GM18951 (cell line): ENCODE results near the gene C1S.
"Not testable (repeated sequence)": the region's sequence is repeated elsewhere in the genome, so short reads cannot be mapped to it uniquely, and the experiment has no call there.

Experiments
- POLR2A ChIP-seq: IDR thresholded peaks from 4 replicates; pipeline ENCODE4 v1.6.1; 2011; ENCODE audit warnings: mild to moderate bottlenecking; ENCODE audit not compliant: insufficient read length, insufficient read depth; ENCODE audit errors: extremely low read depth
- in situ Hi-C: fragments of 300-500 bp; cut with MboI; formaldehyde crosslinking; loops from one replicate; pipeline ENCODE4 v1.12.0; 2022; ENCODE audit warnings: low sequenced_read_pairs, mixed read lengths, inconsistent platforms; ENCODE audit not compliant: unreplicated experiment

C1S gene

DNA sequence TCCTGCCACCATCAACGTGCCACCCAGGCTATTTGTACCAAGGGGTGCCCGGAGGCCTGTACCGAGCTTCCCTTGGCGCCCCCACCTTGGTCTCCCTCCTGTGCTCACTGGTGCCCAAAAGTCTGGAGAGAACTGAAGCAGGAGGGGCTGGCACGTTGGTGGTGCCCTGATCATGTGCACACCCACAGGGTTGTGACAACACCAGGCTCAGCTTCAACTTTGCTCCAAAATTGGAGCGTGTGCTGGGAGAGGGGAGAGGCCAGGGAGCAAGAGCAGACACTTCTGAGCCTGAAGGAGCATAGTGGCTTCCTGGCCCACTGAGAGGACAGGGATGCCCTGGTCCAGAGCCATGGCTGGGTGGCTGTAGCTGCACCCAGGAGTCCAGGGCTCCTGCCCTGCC lies 29.2 kb upstream of the C1S start:
- in situ Hi-C loops = no loop called here
- TF ChIP-seq POLR2A = no peak

DNA sequence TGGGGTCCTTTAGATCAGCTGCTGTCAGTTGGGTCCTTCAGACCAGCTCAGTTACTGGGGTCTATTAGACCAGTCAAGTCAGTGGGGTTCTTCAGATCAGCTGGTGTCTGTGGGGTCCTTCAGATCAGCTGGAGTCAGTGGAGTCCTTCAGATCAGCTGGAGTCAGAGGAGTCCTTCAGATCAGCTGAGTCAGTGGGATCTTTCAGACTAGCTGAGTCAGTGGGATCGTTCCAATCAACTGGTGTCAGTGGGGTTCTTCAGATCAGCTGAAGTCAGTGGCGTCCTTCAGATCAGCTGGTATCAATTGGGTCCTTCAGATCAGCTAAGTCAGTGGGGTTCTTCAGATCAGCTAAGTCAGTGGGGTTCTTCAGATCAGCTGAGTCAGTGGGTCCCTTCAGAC lies 27.5 kb upstream of the C1S start:
- TF ChIP-seq POLR2A = no peak
- in situ Hi-C loops = no loop called here

DNA sequence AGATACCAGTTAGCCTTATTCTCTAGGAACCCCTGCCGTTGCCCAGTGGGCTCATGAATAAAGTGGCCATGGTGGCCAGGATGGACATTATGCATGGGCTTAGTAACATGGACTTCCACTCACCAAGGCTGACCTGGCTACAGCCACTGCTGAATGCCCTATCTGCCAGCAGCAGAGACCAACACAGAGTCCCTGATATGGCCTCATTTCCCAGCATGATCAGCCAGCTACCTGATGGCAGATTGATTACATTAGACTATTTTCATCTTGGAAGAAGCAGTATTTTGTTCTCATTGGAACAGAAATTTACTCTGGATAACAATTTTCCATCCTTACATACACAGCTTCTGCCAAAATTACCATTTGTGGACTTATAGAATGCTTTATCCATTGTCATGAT lies 26.1 kb upstream of the C1S start:
- no peak for TF ChIP-seq POLR2A
- in situ Hi-C loops = no loop called here

DNA sequence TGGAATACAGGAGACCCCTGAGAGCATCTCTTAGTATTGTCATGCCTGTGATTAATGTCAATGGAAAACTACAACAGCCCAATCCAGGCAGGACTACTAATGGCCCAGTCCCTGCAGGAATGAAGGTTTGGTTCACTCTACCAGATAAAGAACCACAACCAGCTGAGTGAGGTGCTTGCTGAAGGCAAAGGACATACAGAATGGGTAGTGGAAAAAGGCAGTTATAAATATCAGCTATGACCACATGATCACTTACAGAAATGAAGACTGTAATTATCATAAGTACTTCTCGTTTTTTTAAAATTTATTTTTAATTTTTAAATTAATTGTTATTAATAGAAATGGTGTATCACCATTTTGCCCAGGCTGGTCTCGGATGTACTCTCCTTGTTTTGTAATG lies 25.1 kb upstream of the C1S start:
- TF ChIP-seq POLR2A = no peak
- in situ Hi-C loops = no loop called here

DNA sequence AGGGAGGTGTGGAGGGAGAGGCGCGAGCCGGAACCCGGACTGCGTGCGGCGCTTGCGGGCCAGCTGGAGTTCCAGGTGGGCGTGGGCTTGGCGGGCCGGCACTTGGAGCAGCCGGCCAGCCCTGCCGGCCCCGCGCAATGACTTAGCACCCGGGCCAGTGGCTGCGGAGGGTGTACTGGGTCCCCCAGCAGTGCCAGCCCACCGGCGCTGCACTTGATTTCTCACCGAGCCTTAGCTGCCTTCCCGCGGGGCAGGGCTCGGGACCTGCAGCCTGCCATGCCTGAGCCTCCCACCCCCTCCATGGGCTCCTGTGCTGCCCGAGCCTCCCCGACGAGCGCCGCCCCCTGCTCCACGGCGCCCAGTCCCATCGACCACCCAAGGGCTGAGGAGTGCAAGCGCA lies 23.1 kb upstream of the C1S start:
- in situ Hi-C loops = not testable (repeated sequence)

DNA sequence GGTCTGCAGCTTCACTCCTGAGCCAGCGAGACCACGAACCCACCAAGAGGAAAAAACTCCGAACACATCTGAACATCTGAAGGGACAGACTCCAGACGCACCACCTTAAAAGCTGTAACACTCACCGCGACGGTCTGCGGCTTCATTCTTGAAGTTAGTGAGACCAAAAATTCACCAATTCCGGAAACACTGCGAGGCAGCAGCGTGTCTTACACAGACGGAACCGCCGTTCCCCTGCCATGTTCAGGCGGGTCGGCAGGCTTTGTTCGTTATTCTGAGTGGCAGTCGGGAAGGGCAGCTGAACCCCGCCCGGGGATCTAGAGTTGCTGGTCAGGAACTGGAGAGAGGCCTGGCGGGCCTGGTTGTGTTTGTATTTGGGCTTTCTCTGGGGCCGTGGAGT lies 21.9 kb upstream of the C1S start:
- in situ Hi-C loops = no loop called here
- no peak for TF ChIP-seq POLR2A

DNA sequence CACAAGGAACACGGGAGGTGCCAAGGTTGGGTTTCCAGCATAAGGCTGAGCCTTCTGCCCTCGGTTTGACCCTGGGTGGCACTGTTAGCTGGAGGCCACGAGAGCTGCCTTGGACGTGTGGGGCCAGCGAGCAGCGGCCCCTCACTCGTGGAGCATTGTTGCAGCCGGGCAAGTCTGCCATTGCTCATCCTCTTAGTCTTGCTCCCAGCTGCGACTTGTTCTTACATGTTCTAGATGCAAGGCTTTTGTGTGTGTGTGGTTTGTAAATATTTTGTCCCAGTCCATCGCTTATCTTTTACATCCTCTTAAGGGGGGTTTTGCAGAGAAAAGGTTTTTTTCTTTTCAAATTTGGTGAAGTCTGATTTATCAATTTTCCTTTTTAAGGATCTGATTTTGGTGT lies 21.1 kb upstream of the C1S start:
- in situ Hi-C loops = no loop called here
- TF ChIP-seq POLR2A = no peak

DNA sequence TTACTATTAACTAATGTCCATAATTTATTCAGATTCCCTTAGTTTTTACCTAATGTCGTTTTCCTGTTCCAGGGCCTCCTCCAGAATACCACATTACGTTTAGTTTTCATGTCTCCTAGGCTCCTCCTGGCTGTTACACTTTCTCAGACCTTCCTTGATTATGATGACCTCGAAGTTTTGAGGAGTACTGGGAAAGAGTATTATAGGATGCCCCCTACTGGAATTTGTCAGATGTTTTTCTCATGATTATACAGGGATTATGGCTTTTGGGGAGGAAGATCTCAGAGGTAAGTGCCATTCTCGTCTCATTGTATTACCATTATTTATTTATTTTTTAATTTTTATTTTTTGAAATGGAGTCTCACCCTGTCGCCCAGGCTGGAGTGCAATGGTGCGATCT lies 17.7 kb upstream of the C1S start:
- no peak for TF ChIP-seq POLR2A
- in situ Hi-C loops = no loop called here

DNA sequence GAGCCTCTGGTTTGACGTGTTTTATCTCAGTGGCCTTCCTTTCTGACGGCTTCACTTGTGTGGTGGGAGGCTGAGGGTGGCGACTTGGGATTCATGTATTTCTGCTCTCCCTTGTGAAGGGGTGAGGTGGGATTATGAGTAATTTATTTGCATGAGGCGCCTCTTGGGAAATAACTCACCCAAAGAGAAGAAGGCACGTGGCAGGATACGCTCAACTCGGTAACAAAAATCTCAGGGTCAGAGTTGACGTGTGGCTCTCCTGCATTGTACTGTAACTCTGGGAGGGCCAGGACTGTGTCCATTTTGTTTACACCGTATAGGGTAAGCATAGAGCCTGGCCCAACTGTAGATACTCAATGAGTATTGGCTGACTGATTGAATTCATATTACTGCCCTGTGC lies 14.6 kb upstream of the C1S start:
- in situ Hi-C loops = no loop called here
- no peak for TF ChIP-seq POLR2A

DNA sequence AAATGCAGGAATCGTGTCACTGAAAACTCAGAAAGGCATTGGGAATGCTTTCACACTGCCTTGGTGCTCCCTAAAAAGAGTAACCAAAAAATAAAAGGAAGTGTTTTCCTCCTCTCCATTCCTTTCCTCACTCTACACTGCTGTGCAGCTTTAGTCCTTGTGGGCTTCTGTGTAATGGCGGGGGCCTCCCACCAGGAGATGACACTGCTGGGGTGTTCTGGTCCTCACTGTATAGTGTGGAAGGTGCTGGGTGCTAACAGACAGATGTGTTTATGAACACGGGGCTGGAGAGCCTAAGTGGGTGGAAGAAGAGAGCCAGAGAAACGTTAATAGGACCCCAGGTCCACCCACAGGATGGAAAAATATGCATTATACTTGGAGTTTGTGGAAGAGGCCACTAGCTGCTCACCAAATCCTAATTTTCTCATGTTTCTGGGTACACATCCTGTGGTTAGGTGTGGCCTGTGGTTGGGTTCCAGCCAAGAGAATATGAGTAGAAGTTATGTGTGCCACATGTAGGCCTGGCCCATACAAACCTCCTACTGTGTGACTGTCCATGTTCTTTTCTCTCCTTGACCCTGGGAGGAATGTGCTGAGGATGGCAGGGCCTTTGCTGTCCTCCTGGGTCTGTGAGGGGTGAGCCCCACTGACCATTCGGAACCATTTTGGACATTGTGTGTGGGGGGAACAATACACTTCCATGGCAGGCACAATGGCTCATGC lies 14.0 kb upstream of the C1S start:
- no peak for TF ChIP-seq POLR2A
- in situ Hi-C loops = no loop called here

DNA sequence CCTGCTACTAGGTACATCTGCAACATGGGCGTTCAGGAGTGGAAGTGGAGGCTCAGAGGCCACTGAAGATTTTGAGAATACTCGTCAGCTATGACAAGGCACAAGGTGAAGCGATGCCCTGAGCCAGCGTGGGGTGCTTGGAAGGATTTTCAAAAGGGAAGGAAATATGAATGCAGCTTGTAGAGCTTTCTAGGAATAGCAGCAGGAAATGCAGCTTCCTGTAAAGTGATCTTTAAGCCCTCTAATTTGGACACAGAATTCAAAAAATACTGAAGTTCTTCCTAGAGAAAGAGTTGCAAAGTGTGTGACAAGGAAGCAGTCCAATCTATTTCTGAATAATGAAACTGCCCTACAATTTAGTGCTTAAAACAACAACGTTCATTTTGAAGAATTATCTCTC lies 13.2 kb upstream of the C1S start:
- in situ Hi-C loops = no loop called here

DNA sequence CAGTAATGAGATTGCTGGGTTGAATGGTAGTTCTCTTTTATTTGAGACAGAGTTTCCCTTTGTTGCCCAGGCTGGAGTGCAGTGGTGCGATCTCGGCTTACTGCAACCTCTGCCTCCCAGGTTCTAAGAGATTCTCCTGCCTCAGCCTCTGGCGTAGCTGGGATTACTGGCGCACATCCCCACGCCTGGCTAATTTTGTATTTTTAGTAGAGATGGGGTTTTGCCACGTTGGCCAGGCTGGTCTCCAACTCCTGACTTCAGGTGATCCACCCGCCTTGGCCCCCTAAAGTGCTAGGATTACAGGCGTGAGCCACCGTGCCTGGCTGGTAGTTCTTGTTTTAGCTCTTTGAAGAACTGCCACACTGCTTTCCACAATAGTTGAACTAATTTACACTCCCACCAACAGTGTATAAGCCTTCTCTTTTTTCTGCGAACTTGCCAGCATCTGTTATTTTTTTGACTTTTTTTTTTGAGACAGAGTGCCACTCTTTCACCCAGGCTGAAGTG lies 11.0 kb upstream of the C1S start:
- in situ Hi-C loops = not testable (repeated sequence)

More for the DNA sequence above, 13.2 kb upstream of the C1S start:
- TF ChIP-seq POLR2A = no peak

DNA sequence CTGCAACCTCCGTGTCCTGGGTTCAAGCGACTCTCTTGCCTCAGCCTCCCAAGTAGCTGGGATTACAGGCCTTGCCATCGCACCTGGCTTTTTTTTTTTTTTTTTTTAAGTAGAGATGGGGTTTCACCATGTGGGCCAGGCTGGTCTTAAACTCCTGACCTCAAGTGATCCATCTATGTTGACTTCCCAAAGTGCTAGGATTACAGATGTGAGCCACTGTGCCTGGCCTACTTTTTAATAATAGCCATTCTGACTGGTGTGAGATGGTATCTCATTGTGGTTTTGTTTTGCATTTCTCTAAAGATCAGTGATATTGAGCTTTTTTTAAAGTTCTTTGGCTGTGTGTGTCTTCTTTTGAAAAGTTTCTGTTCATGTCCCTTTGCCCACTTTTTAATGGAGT lies 10.5 kb upstream of the C1S start:
- in situ Hi-C loops = not testable (repeated sequence)

DNA sequence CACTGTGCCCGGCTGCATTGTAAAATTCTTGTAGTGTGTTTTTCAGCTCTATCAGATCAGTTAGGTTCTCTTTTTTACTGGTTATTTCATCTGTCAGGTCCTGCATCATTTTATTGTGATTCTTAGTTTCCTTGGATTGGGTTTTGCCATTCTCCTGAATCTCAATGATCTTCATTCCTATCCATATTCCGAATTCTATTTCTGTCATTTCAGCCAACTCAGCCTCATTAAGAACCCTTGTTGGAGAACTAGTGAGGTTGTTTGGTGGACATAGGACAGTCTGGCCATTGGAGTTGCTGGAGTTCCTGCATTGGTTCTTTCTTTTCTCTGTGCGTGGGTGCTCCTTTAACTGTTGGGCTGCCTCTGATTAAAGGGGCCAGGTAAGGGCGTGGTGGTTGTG lies 5.6 kb upstream of the C1S start:
- TF ChIP-seq POLR2A = no peak
- in situ Hi-C loops = no loop called here

DNA sequence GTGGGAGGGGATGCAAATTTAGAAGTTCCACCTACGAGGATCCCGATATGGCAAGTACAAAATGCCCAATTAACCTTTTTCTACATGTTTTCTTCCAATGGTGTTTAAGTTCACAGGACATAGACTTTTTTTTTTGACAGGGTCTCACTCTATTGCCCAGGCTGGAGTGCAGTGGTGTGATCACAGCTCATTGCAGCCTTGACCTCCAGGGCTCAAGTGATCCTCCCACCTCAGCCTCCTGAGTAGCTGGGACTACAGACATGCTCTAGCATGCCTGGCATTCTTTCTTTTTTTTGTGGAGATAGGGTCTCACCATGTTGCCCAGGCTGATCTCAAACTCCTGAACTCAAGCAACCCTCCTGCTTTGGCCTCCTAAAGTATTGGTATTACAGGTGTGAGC lies 4.8 kb upstream of the C1S start:
- in situ Hi-C loops = not testable (repeated sequence)
